ENCODE measurements around the gene MGP.

Gene MGP

GRCh38 chr12:14873440-14874185 is 12.0 kb downstream of the MGP start:
- Histone ChIP-seq H3K27me3 (ENCODE audit: insufficient read depth, low read length) (no peaks in the 10 kb centered on the region), H3K4me1 (ENCODE audit: insufficient read depth, low read length) (no peaks in the 10 kb centered on the region), H3K4me3 (ENCODE audit: low read length) (no peak overlapping the region), H2AFZ (ENCODE audit: low read depth, low read length) (no peak overlapping the region), H3K36me3 (ENCODE audit: insufficient read depth, low read length) (no peaks in the 10 kb centered on the region), H3K9me3 (ENCODE audit: low read length) (no peaks in the 10 kb centered on the region)

DNA sequence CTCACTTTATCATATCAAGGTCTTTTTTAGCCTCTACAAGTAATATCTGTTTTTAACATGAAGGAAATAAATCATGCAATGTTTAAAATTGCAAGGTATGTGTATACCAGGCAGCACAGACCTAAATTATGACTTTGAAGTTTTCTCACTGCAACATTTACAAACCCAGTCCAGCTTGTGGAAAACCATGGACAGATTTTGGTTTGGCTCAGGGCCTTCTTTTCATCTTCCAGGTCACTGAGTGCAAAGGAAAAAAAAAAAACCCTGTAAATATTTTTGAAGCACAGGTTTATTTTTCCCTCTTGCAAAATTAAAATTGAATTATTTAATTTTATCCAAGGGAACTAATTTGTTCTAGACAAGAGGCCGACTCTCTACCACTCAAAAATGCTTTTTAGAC is 13.8 kb downstream of the MGP start:
- no peaks in the 10 kb centered on the region for H3K36me3 ChIP-seq (ENCODE audit: insufficient read depth, low read length)
- no peaks in the 10 kb centered on the region for H3K4me1 ChIP-seq (ENCODE audit: insufficient read depth, low read length)
- H3K4me3 ChIP-seq (ENCODE audit: low read length): no peak overlapping the region
- H2AFZ ChIP-seq (ENCODE audit: low read depth, low read length): no peak overlapping the region
- H3K9me3 ChIP-seq (ENCODE audit: low read length): no peaks in the 10 kb centered on the region
- H3K27me3 ChIP-seq (ENCODE audit: insufficient read depth, low read length): no peaks in the 10 kb centered on the region

- Histone ChIP-seq H3K4me3 (ENCODE audit: low read length) (no peak overlapping the region), H3K4me1 (ENCODE audit: insufficient read depth, low read length) (no peaks in the 10 kb centered on the region), H3K9me3 (ENCODE audit: low read length) (no peaks in the 10 kb centered on the region), H3K36me3 (ENCODE audit: insufficient read depth, low read length) (no peaks in the 10 kb centered on the region), H3K27me3 (ENCODE audit: insufficient read depth, low read length) (no peaks in the 10 kb centered on the region), H2AFZ (ENCODE audit: low read depth, low read length) (no peak overlapping the region)
These were observed 14.4 kb downstream of the MGP start for GRCh38 chr12:14871247-14871646.

- Histone ChIP-seq H3K4me3 (ENCODE audit: low read length) (no peak overlapping the region), H3K4me1 (ENCODE audit: insufficient read depth, low read length) (no peaks in the 10 kb centered on the region), H3K9me3 (ENCODE audit: low read length) (no peaks in the 10 kb centered on the region), H2AFZ (ENCODE audit: low read depth, low read length) (no peak overlapping the region), H3K27me3 (ENCODE audit: insufficient read depth, low read length) (no peaks in the 10 kb centered on the region), H3K36me3 (ENCODE audit: insufficient read depth, low read length) (no peaks in the 10 kb centered on the region)
These were observed 16.6 kb downstream of the MGP start for GRCh38 chr12:14868916-14869506.

GRCh38 chr12:14860490-14860889 is 25.2 kb downstream of the MGP start:
- no peaks in the 10 kb centered on the region for H3K9me3 ChIP-seq (ENCODE audit: low read length)
- H3K4me1 ChIP-seq (ENCODE audit: insufficient read depth, low read length): no peaks in the 10 kb centered on the region
- no peak overlapping the region for H2AFZ ChIP-seq (ENCODE audit: low read depth, low read length)
- H3K36me3 ChIP-seq (ENCODE audit: insufficient read depth, low read length): no peaks in the 10 kb centered on the region
- H3K27me3 ChIP-seq (ENCODE audit: insufficient read depth, low read length): no peaks in the 10 kb centered on the region
- no peak overlapping the region for H3K4me3 ChIP-seq (ENCODE audit: low read length)

DNA sequence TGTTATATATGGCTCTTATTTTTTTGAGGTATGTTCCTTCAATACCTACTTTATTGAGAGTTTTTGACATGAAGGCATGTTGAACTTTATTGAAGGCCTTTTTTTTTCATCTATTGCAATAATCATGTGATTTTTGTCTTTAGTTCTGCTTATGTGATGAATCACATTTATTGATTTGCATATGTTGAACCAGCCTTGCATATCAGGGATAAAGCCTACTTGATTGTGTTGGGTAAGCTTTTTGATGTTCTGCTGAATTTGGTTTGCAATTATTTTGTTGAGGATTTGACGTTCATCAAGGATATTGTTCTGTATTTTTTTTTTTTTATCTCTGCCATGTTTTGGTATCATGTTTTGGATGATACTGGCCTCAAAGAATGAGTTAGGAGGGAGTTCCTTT is 27.1 kb downstream of the MGP start:
- Histone ChIP-seq H3K4me1 (ENCODE audit: insufficient read depth, low read length) (no peaks in the 10 kb centered on the region), H2AFZ (ENCODE audit: low read depth, low read length) (no peak overlapping the region), H3K36me3 (ENCODE audit: insufficient read depth, low read length) (no peaks in the 10 kb centered on the region), H3K9me3 (ENCODE audit: low read length) (no peaks in the 10 kb centered on the region), H3K4me3 (ENCODE audit: low read length) (no peak overlapping the region), H3K27me3 (ENCODE audit: insufficient read depth, low read length) (no peaks in the 10 kb centered on the region)

GRCh38 chr12:14854586-14855183 is 31.0 kb downstream of the MGP start:
- no peaks in the 10 kb centered on the region for H3K9me3 ChIP-seq (ENCODE audit: low read length)
- no peak overlapping the region for H2AFZ ChIP-seq (ENCODE audit: low read depth, low read length)
- H3K4me1 ChIP-seq (ENCODE audit: insufficient read depth, low read length): peaks cover 10% of the 10 kb centered on the region
- H3K27me3 ChIP-seq (ENCODE audit: insufficient read depth, low read length): no peaks in the 10 kb centered on the region
- no peak overlapping the region for H3K4me3 ChIP-seq (ENCODE audit: low read length)
- no peaks in the 10 kb centered on the region for H3K36me3 ChIP-seq (ENCODE audit: insufficient read depth, low read length)

GRCh38 chr12:14853961-14854360 is 31.7 kb downstream of the MGP start:
- Histone ChIP-seq H3K4me1 (ENCODE audit: insufficient read depth, low read length) (peaks cover 12% of the 10 kb centered on the region), H3K4me3 (ENCODE audit: low read length) (no peak overlapping the region), H2AFZ (ENCODE audit: low read depth, low read length) (no peak overlapping the region), H3K36me3 (ENCODE audit: insufficient read depth, low read length) (no peaks in the 10 kb centered on the region), H3K27me3 (ENCODE audit: insufficient read depth, low read length) (no peaks in the 10 kb centered on the region), H3K9me3 (ENCODE audit: low read length) (no peaks in the 10 kb centered on the region)

- Histone ChIP-seq H2AFZ (ENCODE audit: low read depth, low read length) (no peak overlapping the region), H3K9me3 (ENCODE audit: low read length) (no peaks in the 10 kb centered on the region), H3K36me3 (ENCODE audit: insufficient read depth, low read length) (no peaks in the 10 kb centered on the region), H3K27me3 (ENCODE audit: insufficient read depth, low read length) (no peaks in the 10 kb centered on the region), H3K4me3 (ENCODE audit: low read length) (no peak overlapping the region), H3K4me1 (ENCODE audit: insufficient read depth, low read length) (peaks cover 12% of the 10 kb centered on the region)
These were observed 32.8 kb downstream of the MGP start for GRCh38 chr12:14852880-14853279.

- Histone ChIP-seq H3K36me3 (ENCODE audit: insufficient read depth, low read length) (no peaks in the 10 kb centered on the region), H3K4me1 (ENCODE audit: insufficient read depth, low read length) (peaks cover 21% of the 10 kb centered on the region), H2AFZ (ENCODE audit: low read depth, low read length) (no peak overlapping the region), H3K4me3 (ENCODE audit: low read length) (no peak overlapping the region), H3K9me3 (ENCODE audit: low read length) (no peaks in the 10 kb centered on the region), H3K27me3 (ENCODE audit: insufficient read depth, low read length) (no peaks in the 10 kb centered on the region)
These were observed 34.6 kb downstream of the MGP start for GRCh38 chr12:14850929-14851663.

DNA sequence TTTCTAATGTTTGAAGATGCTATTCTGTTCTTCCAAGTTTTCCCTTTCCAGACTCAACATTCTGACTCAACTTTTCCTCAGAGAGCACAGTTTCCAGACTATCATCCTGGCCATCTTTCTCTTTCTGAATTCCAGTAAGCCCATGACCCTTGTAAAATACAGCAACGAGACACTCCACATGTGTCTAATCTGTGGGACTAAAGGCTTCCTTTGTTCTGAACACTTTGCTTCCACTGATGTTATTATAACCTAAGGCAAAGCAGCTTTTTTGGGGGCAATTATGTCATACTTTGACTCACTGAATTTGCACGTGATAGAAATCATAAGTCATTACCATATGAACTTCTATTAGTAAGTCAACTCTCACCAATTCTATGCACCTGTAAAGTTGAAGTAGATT is 36.0 kb downstream of the MGP start:
- H3K4me3 ChIP-seq (ENCODE audit: low read length): no peak overlapping the region
- H3K9me3 ChIP-seq (ENCODE audit: low read length): no peaks in the 10 kb centered on the region
- no peaks in the 10 kb centered on the region for H3K36me3 ChIP-seq (ENCODE audit: insufficient read depth, low read length)
- H3K4me1 ChIP-seq (ENCODE audit: insufficient read depth, low read length): peaks cover 21% of the 10 kb centered on the region
- no peaks in the 10 kb centered on the region for H3K27me3 ChIP-seq (ENCODE audit: insufficient read depth, low read length)
- no peak overlapping the region for H2AFZ ChIP-seq (ENCODE audit: low read depth, low read length)

DNA sequence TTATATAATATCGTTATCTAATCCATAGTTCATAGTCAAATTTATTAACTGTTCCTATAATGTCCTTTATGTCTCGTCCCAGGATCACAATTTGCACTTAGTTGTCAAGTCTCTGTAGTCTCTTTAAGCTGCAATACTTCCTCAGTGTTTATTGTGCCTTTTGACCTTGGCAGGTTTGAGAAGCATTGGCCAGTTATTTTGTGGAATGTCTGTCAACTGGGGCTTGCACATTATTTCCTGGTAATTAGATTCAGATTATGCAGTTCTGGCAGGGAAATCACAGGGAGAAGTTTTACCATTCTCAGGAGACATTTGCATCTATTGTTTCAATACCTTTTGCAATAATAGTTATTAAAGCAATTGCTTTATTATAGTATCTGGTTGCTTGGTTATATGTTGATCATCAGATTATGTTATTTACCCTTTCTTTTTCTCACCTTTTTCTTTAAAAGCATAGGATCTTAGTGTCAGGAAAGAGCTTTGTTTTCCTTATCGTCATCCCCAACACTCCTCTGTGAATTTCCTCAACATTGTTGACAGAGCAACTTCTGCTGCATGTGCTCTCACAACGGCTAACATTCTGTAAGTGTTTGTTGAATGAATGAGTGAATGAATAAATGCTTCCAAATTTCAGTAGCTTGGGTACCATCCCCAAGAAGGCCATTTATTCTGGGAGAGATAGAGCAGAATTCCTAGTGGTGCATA is 38.6 kb downstream of the MGP start:
- no peak overlapping the region for H2AFZ ChIP-seq (ENCODE audit: low read depth, low read length)
- H3K4me1 ChIP-seq (ENCODE audit: insufficient read depth, low read length): peaks cover 21% of the 10 kb centered on the region
- H3K27me3 ChIP-seq (ENCODE audit: insufficient read depth, low read length): no peaks in the 10 kb centered on the region
- no peak overlapping the region for H3K4me3 ChIP-seq (ENCODE audit: low read length)
- H3K9me3 ChIP-seq (ENCODE audit: low read length): no peaks in the 10 kb centered on the region
- H3K36me3 ChIP-seq (ENCODE audit: insufficient read depth, low read length): no peaks in the 10 kb centered on the region

Data from neuron (in vitro differentiated cells).